Left hindlimb (tissue), 1 donor: Measurements from ENCODE around the gene SNX10.
A peak's percentile ranks its signal among the peaks of the same experiment; 100 is the strongest.

Experiments used
- DNase-seq: peaks from one replicate; pipeline ENCODE4 v3.0.0-alpha.2; 2018

SNX10 gene

GRCh38 chr7:26372704-26373103 is 81.0 kb downstream of the SNX10 start:
- DNase-seq: no peak

- DNase-seq: no peak
Measured at GRCh38 chr7:26374647-26375373, 83.1 kb downstream of the SNX10 start.

GRCh38 chr7:26375726-26376174 is 84.1 kb downstream of the SNX10 start:
- no peak for DNase-seq

GRCh38 chr7:26376175-26376917 is 84.7 kb downstream of the SNX10 start:
- peak; percentile 61 for DNase-seq

GRCh38 chr7:26378016-26378415 is 86.4 kb downstream of the SNX10 start:
- no peak for DNase-seq

GRCh38 chr7:26379711-26380110 is 88.0 kb downstream of the SNX10 start:
- DNase-seq: no peak

GRCh38 chr7:26381476-26382353 is 90.1 kb downstream of the SNX10 start:
- DNase-seq: no peak

GRCh38 chr7:26385240-26385639 is 93.6 kb downstream of the SNX10 start:
- DNase-seq: no peak

GRCh38 chr7:26387731-26388130 is 96.1 kb downstream of the SNX10 start:
- no peak for DNase-seq

GRCh38 chr7:26388256-26388655 is 96.6 kb downstream of the SNX10 start:
- no peak for DNase-seq

- DNase-seq: no peak
Measured at GRCh38 chr7:26390016-26390415, 98.4 kb downstream of the SNX10 start.

GRCh38 chr7:26393818-26394217 is 102.2 kb downstream of the SNX10 start:
- no peak for DNase-seq

GRCh38 chr7:26397332-26397731 is 105.7 kb downstream of the SNX10 start:
- peak; percentile 39 for DNase-seq

- no peak for DNase-seq
Measured at GRCh38 chr7:26397796-26398426, 106.2 kb downstream of the SNX10 start.

GRCh38 chr7:26398427-26398755 is 106.7 kb downstream of the SNX10 start:
- peak; percentile 83 for DNase-seq

- peak; percentile 68 for DNase-seq
Measured at GRCh38 chr7:26398756-26399509, 107.3 kb downstream of the SNX10 start.

- no peak for DNase-seq
Measured at GRCh38 chr7:26399736-26400135, 108.1 kb downstream of the SNX10 start.

GRCh38 chr7:26403640-26404039 is 112.0 kb downstream of the SNX10 start:
- no peak for DNase-seq

- no peak for DNase-seq
Measured at GRCh38 chr7:26404189-26404996, 112.7 kb downstream of the SNX10 start.

GRCh38 chr7:26406433-26406832 is 114.8 kb downstream of the SNX10 start:
- DNase-seq: no peak
